GM12878 (cell line): ENCODE results near the gene SMTNL1. TPM values are rescaled to one million over a fixed set of nuclear protein-coding genes. Genes with fewer than 3 reads are reported as not detected.

Experiments
- ATAC-seq: fragments of 200-7000 bp; cut with Tn5 transposase; 3 replicates; pipeline ENCODE4 v1.9.1; 2020; ENCODE audit warnings: mild to moderate bottlenecking, moderate library complexity
- BruUV-seq: library from RNA; stranded (reverse); fragments of 400-500 nt; replicated peaks from 2 replicates; lab custom pipeline; 2021; lab: Mats Ljungman, UMichigan
- CTCF ChIA-PET: fragments of 300-600 bp; sonication (Branson Sonifier 250); formaldehyde crosslinking; extraction: SDS; loops from one replicate; lab custom pipeline; 2021; ENCODE audit warnings: inconsistent platforms; lab: Yijun Ruan, JAX
- POLR2A ChIA-PET: fragments of 350-600 bp; formaldehyde crosslinking; extraction: SDS; loops from one replicate; lab custom pipeline; 2021; ENCODE audit warnings: inconsistent platforms; lab: Charles Lee
- RAD21 ChIA-PET: fragments of 300-600 bp; sonication (Branson Sonifier 250); formaldehyde crosslinking; loops from one replicate; lab custom pipeline; 2023; ENCODE audit warnings: antibody characterized with exemption; ENCODE audit not compliant: unreplicated experiment; lab: Charles Lee
- SMC1A ChIA-PET: fragments of 300-600 bp; sonication (Branson Sonifier 250); formaldehyde crosslinking; loops from one replicate; lab custom pipeline; 2023; ENCODE audit not compliant: unreplicated experiment, uncharacterized antibody; lab: Charles Lee
- DNase-seq: peaks from one replicate; pipeline ENCODE4 v3.0.0-alpha.2; 2011; ENCODE audit warnings: low read depth, low spot score
- FAIRE-seq: peaks from 3 replicates; lab custom pipeline; 2011; peaks lifted over from hg19 to GRCh38; lab: Jason Lieb, UNC
- H2AFZ ChIP-seq: 2 replicates; pipeline ENCODE4 v1.6.0; 2011; ENCODE audit warnings: low read depth, low read length, control low read depth; ENCODE audit not compliant: control insufficient read depth
- H3K27ac ChIP-seq: 2 replicates; pipeline ENCODE4 v1.5.1; 2011; ENCODE audit warnings: control low read depth; ENCODE audit not compliant: control insufficient read depth, insufficient read depth
- H3K27me3 ChIP-seq, 2 experiments: replicated peaks in 1 of 2; 2 replicates each; pipeline versions ENCODE4 v1.6.0 to v1.6.1; 2011; ENCODE audit warnings: low read length in 1 of 2; ENCODE audit not compliant: control insufficient read depth in 2 of 2, insufficient read depth in 2 of 2
- H3K36me3 ChIP-seq, 2 experiments: 2 replicates each; pipeline ENCODE4 v1.5.1; 2011; ENCODE audit warnings: low read length in 1 of 2; ENCODE audit not compliant: control insufficient read depth in 2 of 2, insufficient read depth in 2 of 2
- H3K4me1 ChIP-seq: 2 replicates; pipeline ENCODE4 v1.6.1; 2011; ENCODE audit warnings: mild to moderate bottlenecking, low read length, moderate library complexity, mixed read lengths; ENCODE audit not compliant: control insufficient read depth, insufficient read depth
- H3K4me2 ChIP-seq: 2 replicates; pipeline ENCODE4 v1.6.0; 2011; ENCODE audit warnings: control low read depth; ENCODE audit not compliant: control insufficient read depth, insufficient read depth
- H3K4me3 ChIP-seq: fragments of 200-600 bp; sonication (generic); 2 replicates; pipeline ENCODE4 v1.5.1; 2016
- H3K79me2 ChIP-seq: 2 replicates; pipeline ENCODE4 v1.6.0; 2011; ENCODE audit warnings: low read length; ENCODE audit not compliant: control insufficient read depth, insufficient read depth
- H3K9ac ChIP-seq: 2 replicates; pipeline ENCODE4 v1.8.0; 2011; ENCODE audit warnings: low read length, control low read depth, mixed read lengths; ENCODE audit not compliant: control insufficient read depth, insufficient read depth
- H3K9me3 ChIP-seq: replicated peaks from 3 replicates; pipeline ENCODE4 v1.5.1; 2011; ENCODE audit warnings: mild to moderate bottlenecking, low read length; ENCODE audit not compliant: control insufficient read depth, insufficient read depth
- H4K20me1 ChIP-seq: 2 replicates; pipeline ENCODE4 v1.6.0; 2011; ENCODE audit not compliant: control insufficient read depth, insufficient read depth
- CREM ChIP-seq: IDR thresholded peaks from 2 replicates; pipeline ENCODE4 v1.6.1; 2014; ENCODE audit warnings: antibody characterized with exemption, low read depth
- ESRRA ChIP-seq: IDR thresholded peaks from 2 replicates; pipeline ENCODE4 v1.6.1; 2012; ENCODE audit warnings: mild to moderate bottlenecking, low read length, improper control_type of control experiment
- IKZF1 ChIP-seq: fragments of 450-650 bp; conservative IDR thresholded peaks from 2 replicates; pipeline ENCODE4 v1.6.1; 2017; ENCODE audit warnings: antibody characterized with exemption, mild to moderate bottlenecking
- KAT2A ChIP-seq: conservative IDR thresholded peaks from 2 replicates; pipeline ENCODE4 v1.6.1; 2011; ENCODE audit warnings: low read depth, low read length; ENCODE audit not compliant: control insufficient read depth
- MXI1 ChIP-seq: fragments of 150-350 bp; IDR thresholded peaks from 2 replicates; pipeline ENCODE4 v1.6.1; 2011; ENCODE audit warnings: low read depth, mild to moderate bottlenecking, inconsistent platforms, low read length, improper control_type of control experiment
- PAX8 ChIP-seq: fragments of 450-650 bp; IDR thresholded peaks from 2 replicates; pipeline ENCODE4 v1.6.1; 2017; ENCODE audit warnings: mild to moderate bottlenecking, moderate library complexity
- SMC3 ChIP-seq: IDR thresholded peaks from 2 replicates; pipeline ENCODE4 v1.6.1; 2011; ENCODE audit warnings: low read length, improper control_type of control experiment, borderline replicate concordance
- SRF ChIP-seq, 2 experiments: IDR thresholded peaks; 2 replicates each; pipeline ENCODE4 v1.6.1; 2011; ENCODE audit warnings: low read depth in 2 of 2, low read length in 2 of 2, mild to moderate bottlenecking in 1 of 2, moderate library complexity in 1 of 2
- TARDBP ChIP-seq: IDR thresholded peaks from 2 replicates; pipeline ENCODE4 v1.6.1; 2016; ENCODE audit warnings: borderline replicate concordance
- WGBS: methylation state at CpG from one replicate; pipeline ENCODE4 v1.1.6; 2016; ENCODE audit warnings: low lambda C conversion rate; ENCODE audit not compliant: insufficient replicate concordance, insufficient coverage; ENCODE audit errors: missing lambda C conversion rate; 5-methylcytosine and 5-hydroxymethylcytosine counted together
- in situ Hi-C: fragments of 300-500 bp; cut with MboI; formaldehyde crosslinking; loops from 9 replicates; pipeline ENCODE4 v1.14.3; 2018; ENCODE audit warnings: mixed read lengths
- intact Hi-C: fragments of 100-400 bp; cut with micrococcal nuclease; formaldehyde crosslinking; loops from one replicate; pipeline ENCODE4 v1.14.2; 2022; ENCODE audit not compliant: unreplicated experiment
- polyA plus RNA-seq, 11 experiments: library from polyadenylated mRNA; depleted of rRNA in 4 of 11; unstranded in 6 of 11; stranded (reverse) in 5 of 11; fragments of >200 nt; fragmentation: Nextera tagmentation in 4 of 11; fragmentation: Illumina TruSeq in 1 of 11; extraction: Ambion mirVana in 4 of 11; extraction: Trizol in 1 of 11; gene quantifications; 1 replicate in 1 of 11; 2 replicates in 10 of 11; pipeline versions ENCODE4 v1.2.1 to v1.2.3, GENCODE V29; 2011 to 2016; ENCODE audit warnings: inconsistent platforms in 2 of 11, missing spikeins in 2 of 11, low read depth in 1 of 11
- total RNA-seq, 4 experiments: library from RNA; depleted of rRNA in 3 of 4; stranded (reverse); fragments of >200 nt in 3 of 4; fragmentation: Illumina TruSeq in 1 of 4; extraction: Trizol in 1 of 4; gene quantifications; 2 replicates each; pipeline versions ENCODE4 v1.2.1 to v1.2.3, GENCODE V29; 2013 to 2021
- TF ChIP-seq, protein P1 (sequence below): fragments of 450-650 bp; IDR thresholded peaks from 2 replicates; pipeline ENCODE4 v1.6.1; 2017; ENCODE audit warnings: mild to moderate bottlenecking
- TF ChIP-seq, protein P2 (sequence below): IDR thresholded peaks from 2 replicates; pipeline ENCODE4 v1.6.1; 2012; ENCODE audit warnings: low read length, inconsistent platforms
- TF ChIP-seq, protein P3 (sequence below): fragments of 450-650 bp; formaldehyde crosslinking; IDR thresholded peaks from 2 replicates; pipeline ENCODE4 v1.5.0; 2022; ENCODE audit warnings: mild to moderate bottlenecking, missing genetic modification characterization
- TF ChIP-seq, protein P4 (sequence below): fragments of 450-650 bp; IDR thresholded peaks from 2 replicates; pipeline ENCODE4 v1.6.1; 2018; ENCODE audit warnings: borderline replicate concordance, mild to moderate bottlenecking; ENCODE audit not compliant: partially characterized antibody

SMTNL1 gene
- total and polyA plus RNA-seq, 10 of the 15 experiments (the other 5 are each of a cell fraction or from before 2014, with no cell fraction given) = 0.06 to 0.17 (median 0.10) TPM; not detected in 7

DNA sequence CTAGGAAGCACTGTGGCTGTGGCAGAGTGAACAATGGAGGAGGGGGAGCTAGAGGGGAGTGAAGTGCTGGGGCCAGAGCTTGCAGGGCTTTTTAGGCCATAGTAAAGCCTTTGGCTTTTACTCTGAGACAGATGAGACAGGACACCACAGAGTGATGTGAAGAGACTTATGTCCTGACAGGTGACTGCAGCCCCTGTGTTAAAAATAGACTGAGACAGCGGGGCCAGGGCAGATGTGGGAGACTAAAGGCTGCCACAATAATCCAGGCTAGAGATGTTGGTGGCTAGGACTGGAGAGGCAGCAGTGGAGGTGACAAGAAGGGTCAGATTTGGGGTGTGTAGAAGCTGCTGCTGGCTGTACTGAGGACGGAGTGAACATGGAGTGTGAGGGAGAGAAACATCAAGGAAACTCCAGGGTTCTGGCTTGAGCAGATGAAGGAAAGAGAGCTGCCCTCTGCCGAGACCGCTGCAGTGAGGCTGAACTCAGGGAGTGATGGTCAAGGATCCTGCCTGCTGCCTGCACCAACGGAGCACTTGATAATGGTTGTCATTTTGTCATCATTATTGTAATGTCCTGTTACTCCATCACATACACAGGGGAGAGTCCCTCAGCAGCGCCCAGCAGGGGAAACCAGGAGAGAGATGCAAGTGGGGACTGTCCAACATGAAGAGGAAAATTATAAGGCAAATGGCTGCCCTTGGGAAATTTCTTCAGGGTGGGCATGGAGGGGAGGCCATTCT is 49.3 kb upstream of the SMTNL1 start:
- POLR2A ChIA-PET = no interaction called here
- in situ Hi-C loops (loop anchor here (25.0 kb wide), 1 partner anchor 651 kb away; no protein-coding TSS in a partner anchor), intact Hi-C loops (no loop called here)
- no peak overlapping the region for H3K4me3 ChIP-seq
- RAD21 ChIA-PET = no interaction called here
- H3K27me3 ChIP-seq = no peaks in the 10 kb centered on the region
- DNase-seq = no peak
- H3K79me2 ChIP-seq = no peaks in the 10 kb centered on the region
- 84% methylated on average over 6 of the region's 6 CpGs for WGBS
- H2AFZ ChIP-seq = no peak overlapping the region
- H3K27ac ChIP-seq = no peak overlapping the region
- BruUV-seq = no TSS peak
- no peak for ATAC-seq
- no peaks in the 10 kb centered on the region for H4K20me1 ChIP-seq
- SMC1A ChIA-PET = interaction anchor here (1.2 to 1.9 kb wide), 4 partner anchors 31 to 154 kb away, joined by 3 to 6 read pairs (median 5); no protein-coding TSS in a partner anchor
- no peak overlapping the region for H3K4me2 ChIP-seq
- no peak for FAIRE-seq
- CTCF ChIA-PET = interaction anchor here (0.9 to 11.8 kb wide), 5 partner anchors 10 to 157 kb away, joined by 3 to 396 read pairs (median 3); partner anchors contain the start of gene TIMM10
- no peak overlapping the region for H3K9ac ChIP-seq
- peaks cover 13% of the 10 kb centered on the region for H3K4me1 ChIP-seq
- H3K9me3 ChIP-seq = no peaks in the 10 kb centered on the region
- peaks cover 4 to 5% of the 10 kb centered on the region in 2 experiments for H3K36me3 ChIP-seq
- TF ChIP-seq SRF (IDR thresholded peaks at IDR 0.05; ENCODE audit: low read depth in 2 of 2, low read length in 2 of 2) = no peak
- no peak for TF ChIP-seq TARDBP
- TF ChIP-seq KAT2A = no peak
- TF ChIP-seq PAX8 = no peak
- TF ChIP-seq CREM = no peak
- no peak for TF ChIP-seq ESRRA
- no peak for TF ChIP-seq SMC3
- no peak for TF ChIP-seq MXI1
- TF ChIP-seq, protein P1, sequence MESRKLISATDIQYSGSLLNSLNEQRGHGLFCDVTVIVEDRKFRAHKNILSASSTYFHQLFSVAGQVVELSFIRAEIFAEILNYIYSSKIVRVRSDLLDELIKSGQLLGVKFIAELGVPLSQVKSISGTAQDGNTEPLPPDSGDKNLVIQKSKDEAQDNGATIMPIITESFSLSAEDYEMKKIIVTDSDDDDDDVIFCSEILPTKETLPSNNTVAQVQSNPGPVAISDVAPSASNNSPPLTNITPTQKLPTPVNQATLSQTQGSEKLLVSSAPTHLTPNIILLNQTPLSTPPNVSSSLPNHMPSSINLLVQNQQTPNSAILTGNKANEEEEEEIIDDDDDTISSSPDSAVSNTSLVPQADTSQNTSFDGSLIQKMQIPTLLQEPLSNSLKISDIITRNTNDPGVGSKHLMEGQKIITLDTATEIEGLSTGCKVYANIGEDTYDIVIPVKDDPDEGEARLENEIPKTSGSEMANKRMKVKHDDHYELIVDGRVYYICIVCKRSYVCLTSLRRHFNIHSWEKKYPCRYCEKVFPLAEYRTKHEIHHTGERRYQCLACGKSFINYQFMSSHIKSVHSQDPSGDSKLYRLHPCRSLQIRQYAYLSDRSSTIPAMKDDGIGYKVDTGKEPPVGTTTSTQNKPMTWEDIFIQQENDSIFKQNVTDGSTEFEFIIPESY = no peak
- no peak for TF ChIP-seq IKZF1
- TF ChIP-seq, protein P2, sequence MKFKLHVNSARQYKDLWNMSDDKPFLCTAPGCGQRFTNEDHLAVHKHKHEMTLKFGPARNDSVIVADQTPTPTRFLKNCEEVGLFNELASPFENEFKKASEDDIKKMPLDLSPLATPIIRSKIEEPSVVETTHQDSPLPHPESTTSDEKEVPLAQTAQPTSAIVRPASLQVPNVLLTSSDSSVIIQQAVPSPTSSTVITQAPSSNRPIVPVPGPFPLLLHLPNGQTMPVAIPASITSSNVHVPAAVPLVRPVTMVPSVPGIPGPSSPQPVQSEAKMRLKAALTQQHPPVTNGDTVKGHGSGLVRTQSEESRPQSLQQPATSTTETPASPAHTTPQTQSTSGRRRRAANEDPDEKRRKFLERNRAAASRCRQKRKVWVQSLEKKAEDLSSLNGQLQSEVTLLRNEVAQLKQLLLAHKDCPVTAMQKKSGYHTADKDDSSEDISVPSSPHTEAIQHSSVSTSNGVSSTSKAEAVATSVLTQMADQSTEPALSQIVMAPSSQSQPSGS = no peak
- TF ChIP-seq, protein P3, sequence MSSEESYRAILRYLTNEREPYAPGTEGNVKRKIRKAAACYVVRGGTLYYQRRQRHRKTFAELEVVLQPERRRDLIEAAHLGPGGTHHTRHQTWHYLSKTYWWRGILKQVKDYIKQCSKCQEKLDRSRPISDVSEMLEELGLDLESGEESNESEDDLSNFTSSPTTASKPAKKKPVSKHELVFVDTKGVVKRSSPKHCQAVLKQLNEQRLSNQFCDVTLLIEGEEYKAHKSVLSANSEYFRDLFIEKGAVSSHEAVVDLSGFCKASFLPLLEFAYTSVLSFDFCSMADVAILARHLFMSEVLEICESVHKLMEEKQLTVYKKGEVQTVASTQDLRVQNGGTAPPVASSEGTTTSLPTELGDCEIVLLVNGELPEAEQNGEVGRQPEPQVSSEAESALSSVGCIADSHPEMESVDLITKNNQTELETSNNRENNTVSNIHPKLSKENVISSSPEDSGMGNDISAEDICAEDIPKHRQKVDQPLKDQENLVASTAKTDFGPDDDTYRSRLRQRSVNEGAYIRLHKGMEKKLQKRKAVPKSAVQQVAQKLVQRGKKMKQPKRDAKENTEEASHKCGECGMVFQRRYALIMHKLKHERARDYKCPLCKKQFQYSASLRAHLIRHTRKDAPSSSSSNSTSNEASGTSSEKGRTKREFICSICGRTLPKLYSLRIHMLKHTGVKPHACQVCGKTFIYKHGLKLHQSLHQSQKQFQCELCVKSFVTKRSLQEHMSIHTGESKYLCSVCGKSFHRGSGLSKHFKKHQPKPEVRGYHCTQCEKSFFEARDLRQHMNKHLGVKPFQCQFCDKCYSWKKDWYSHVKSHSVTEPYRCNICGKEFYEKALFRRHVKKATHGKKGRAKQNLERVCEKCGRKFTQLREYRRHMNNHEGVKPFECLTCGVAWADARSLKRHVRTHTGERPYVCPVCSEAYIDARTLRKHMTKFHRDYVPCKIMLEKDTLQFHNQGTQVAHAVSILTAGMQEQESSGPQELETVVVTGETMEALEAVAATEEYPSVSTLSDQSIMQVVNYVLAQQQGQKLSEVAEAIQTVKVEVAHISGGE (CRISPR knock-in tag) = no peak
- TF ChIP-seq, protein P4, sequence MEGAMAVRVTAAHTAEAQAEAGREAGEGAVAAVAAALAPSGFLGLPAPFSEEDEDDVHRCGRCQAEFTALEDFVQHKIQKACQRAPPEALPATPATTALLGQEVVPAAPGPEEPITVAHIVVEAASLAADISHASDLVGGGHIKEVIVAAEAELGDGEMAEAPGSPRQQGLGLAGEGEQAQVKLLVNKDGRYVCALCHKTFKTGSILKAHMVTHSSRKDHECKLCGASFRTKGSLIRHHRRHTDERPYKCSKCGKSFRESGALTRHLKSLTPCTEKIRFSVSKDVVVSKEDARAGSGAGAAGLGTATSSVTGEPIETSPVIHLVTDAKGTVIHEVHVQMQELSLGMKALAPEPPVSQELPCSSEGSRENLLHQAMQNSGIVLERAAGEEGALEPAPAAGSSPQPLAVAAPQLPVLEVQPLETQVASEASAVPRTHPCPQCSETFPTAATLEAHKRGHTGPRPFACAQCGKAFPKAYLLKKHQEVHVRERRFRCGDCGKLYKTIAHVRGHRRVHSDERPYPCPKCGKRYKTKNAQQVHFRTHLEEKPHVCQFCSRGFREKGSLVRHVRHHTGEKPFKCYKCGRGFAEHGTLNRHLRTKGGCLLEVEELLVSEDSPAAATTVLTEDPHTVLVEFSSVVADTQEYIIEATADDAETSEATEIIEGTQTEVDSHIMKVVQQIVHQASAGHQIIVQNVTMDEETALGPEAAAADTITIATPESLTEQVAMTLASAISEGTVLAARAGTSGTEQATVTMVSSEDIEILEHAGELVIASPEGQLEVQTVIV = no peak
